ENCODE data around the gene CASZ1.

CASZ1 gene

GRCh38 chr1:10635085-10635896, 161.2 kb downstream of the CASZ1 start:
- no peak for DNase-seq

GRCh38 chr1:10634428-10635084, 161.9 kb downstream of the CASZ1 start:
- DNase-seq = no peak

GRCh38 chr1:10634075-10634427, 162.4 kb downstream of the CASZ1 start:
- DNase-seq = no peak

- no peak for DNase-seq
Observed at GRCh38 chr1:10633416-10633815, 163.0 kb downstream of the CASZ1 start.

GRCh38 chr1:10632691-10633090, 163.8 kb downstream of the CASZ1 start:
- no peak for DNase-seq

- no peak for DNase-seq
Observed at GRCh38 chr1:10631811-10632593, 164.4 kb downstream of the CASZ1 start.

- peak; percentile 36 for DNase-seq
Observed at GRCh38 chr1:10631121-10631810, 165.2 kb downstream of the CASZ1 start.

GRCh38 chr1:10630661-10631120, 165.8 kb downstream of the CASZ1 start:
- no peak for DNase-seq

- DNase-seq = no peak
Observed at GRCh38 chr1:10629816-10630571, 166.5 kb downstream of the CASZ1 start.

GRCh38 chr1:10629091-10629815, 167.2 kb downstream of the CASZ1 start:
- no peak for DNase-seq

- DNase-seq = no peak
Observed at GRCh38 chr1:10628685-10629084, 167.8 kb downstream of the CASZ1 start.

- DNase-seq = no peak
Observed at GRCh38 chr1:10626791-10627410, 169.5 kb downstream of the CASZ1 start.

GRCh38 chr1:10626131-10626731, 170.2 kb downstream of the CASZ1 start:
- DNase-seq = no peak

GRCh38 chr1:10625554-10625953, 170.9 kb downstream of the CASZ1 start:
- no peak for DNase-seq

GRCh38 chr1:10625076-10625475, 171.4 kb downstream of the CASZ1 start:
- no peak for DNase-seq

- no peak for DNase-seq
Observed at GRCh38 chr1:10624256-10625050, 172.0 kb downstream of the CASZ1 start.

GRCh38 chr1:10623686-10624145, 172.7 kb downstream of the CASZ1 start:
- DNase-seq = no peak

GRCh38 chr1:10622910-10623685, 173.3 kb downstream of the CASZ1 start:
- no peak for DNase-seq

- no peak for DNase-seq
Observed at GRCh38 chr1:10621906-10622305, 174.5 kb downstream of the CASZ1 start.
